Measurements from ENCODE around the gene KCNC4. TPM values are rescaled to one million over a fixed set of nuclear protein-coding genes. Genes with fewer than 3 reads are reported as not detected.

The KCNC4 gene
- total RNA-seq, 1 donor from 2014 or later, result 7.5 TPM

GRCh38 chr1:110211496-110212168 is 1.5 kb downstream of the KCNC4 start:
- no peak for DNase-seq (ENCODE audit: low read depth, low spot score)

- DNase-seq (ENCODE audit: low read depth, low spot score), result no peak
Observed at GRCh38 chr1:110212169-110213142, 2.3 kb downstream of the KCNC4 start.

DNA sequence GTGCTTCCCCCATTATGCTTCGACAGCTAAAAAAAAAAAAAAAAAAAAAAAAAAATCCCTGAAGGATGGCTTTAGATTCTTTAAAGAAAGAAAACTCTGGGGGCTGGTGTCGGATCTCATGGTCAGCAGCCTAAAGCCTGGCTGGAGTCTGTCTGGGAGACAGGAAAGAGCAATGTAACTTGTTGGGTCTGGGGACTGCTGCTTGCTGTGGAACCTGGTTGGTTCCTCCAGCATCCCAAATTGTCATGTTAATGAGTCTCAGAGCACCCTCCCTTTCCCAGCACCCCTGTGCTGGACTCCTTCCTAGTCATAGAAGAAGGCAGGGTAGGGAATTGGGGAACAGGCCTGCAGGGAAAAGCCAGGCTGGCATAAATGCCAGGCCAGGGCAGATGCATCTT is 3.0 kb downstream of the KCNC4 start:
- DNase-seq (ENCODE audit: low read depth, low spot score), result no peak

DNA sequence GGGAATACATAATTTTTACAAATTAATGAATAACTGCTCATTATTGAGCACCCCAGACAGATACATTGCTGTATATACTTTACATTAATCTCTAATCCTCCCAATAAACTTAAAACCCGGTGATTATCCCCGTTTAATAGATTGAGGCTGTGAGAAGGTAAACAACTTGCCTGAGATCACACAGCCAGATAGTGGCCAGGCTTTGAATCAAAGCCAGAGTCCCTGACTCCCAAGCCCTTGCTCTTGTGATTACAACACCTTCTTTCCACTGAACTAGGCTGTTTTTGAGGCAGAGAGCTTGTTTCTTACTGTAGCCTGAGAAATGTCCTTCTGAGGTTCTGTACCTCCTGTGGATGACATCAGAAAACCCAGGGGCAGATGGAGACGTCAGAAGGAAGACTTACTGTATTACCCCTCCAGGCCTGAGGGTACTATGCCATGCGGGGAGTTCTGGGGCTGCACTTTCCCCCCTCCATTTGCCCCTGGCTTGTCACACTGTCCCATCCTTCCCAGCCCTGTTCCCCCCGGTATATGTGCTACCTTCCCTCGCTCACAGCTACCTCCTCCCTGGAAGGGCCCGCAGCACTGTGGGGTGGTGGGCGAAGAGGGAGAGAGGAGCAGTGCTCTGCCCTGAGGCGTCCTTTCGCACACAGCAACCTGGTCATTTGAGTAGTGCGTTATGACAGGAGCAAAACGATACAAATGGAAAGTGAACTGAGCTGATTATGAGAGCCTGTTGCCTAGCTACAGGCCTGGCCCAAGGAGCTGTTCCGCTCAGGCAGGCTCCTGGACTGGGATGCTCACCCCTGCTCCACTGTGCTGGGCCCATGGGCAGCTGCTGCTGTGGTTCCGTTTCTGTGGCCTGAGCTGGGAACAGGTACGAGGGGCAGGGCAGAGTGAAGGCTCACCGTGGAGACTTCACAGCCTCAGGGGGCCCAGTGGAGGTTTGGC is 4.6 kb downstream of the KCNC4 start:
- no peak for DNase-seq (ENCODE audit: low read depth, low spot score)

DNA sequence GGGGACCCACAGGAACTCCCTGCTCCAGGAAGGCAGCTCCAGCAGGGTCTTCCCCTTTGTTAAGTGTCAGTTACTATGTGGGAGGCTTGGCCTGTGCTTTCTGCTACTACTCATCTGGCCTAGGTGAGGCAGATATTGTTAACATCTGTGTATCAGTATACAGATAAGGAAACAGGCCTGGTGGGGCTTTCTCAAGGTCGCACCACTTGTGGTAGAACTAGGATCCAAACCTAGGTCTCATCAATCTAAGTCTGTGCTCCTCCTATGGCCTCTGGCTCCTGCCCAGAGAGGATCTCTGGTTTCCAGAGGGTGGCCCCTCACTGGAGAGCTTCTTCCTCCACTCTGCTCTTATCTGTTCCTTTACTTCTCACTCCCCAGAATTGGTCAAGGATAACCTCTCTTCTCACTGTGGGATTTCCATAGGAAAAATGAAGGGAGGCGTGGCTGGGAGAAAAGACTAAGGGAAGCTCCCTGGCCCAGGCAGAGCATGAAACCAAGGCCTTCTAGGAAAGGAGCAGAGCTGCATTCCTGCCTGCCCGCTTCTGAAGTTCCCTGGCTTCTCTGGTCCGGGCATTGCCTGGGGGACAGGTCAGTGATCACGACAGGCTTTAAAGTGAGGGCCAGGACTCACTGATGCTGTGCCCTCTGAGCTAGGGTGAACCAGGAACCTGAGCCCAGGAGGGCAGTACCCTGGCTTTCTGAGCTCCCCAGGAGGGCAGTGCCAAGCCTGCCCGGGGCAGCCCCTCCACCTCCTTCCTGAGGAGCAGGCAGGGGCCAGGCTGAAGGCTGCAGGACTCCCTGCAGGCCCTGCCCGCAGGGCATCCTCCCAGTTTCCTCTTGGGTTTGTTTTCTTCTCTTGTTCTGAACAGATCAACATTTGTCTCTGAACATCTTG is 5.8 kb downstream of the KCNC4 start:
- no peak for DNase-seq (ENCODE audit: low read depth, low spot score)

DNA sequence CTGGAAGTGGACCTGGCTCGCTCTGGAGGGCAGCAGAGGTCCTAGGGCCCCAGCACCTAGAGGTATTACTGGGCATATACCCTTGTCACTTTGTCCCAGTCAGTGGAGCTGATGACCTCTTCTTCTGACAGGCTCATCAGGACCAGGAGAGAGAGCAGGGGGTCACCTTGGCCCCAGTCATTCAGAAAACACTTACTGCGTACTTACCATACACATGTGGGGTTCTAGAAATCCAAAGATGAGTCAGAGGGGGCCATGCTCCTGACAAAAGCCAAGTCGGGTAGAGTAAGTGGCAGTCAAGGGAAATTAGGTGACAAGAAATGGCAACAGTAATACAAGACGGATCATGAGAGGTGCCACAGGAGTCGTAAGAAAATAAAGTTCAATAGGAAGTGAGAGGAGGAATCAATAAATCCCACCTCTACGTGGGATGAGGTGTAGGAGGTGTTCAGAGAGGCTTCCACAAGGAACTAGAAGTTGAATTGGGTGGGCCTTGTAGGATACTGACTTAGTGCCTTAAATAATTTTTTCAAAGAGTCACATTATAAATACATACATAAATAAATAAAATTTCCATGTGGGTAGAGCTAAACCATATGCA is 6.8 kb downstream of the KCNC4 start:
- no peak for DNase-seq (ENCODE audit: low read depth, low spot score)

GRCh38 chr1:110218137-110218536 is 8.0 kb downstream of the KCNC4 start:
- DNase-seq (ENCODE audit: low read depth, low spot score), result no peak

- no peak for DNase-seq (ENCODE audit: low read depth, low spot score)
Observed at GRCh38 chr1:110218739-110219138, 8.6 kb downstream of the KCNC4 start.

DNA sequence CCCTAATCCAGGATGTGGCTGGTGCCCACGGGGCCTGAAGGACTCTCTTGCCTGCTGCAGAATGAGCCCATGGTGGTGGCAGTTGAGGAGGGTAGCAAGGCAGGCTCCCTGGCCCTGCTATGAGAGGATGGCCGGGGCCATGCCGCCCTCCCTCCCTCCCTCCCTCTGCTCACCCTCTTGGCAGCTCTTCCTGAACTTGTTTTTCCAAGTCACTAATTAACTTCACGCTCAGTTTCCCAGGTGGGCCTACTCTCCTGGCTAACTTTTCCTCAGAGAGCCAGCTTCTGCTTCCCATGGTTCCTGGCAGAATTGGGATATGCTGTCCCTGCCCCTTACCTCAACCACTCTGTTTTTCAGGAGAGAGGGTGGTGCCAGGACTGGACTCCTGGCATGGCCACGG is 10.2 kb downstream of the KCNC4 start:
- no peak for DNase-seq (ENCODE audit: low read depth, low spot score)

DNA sequence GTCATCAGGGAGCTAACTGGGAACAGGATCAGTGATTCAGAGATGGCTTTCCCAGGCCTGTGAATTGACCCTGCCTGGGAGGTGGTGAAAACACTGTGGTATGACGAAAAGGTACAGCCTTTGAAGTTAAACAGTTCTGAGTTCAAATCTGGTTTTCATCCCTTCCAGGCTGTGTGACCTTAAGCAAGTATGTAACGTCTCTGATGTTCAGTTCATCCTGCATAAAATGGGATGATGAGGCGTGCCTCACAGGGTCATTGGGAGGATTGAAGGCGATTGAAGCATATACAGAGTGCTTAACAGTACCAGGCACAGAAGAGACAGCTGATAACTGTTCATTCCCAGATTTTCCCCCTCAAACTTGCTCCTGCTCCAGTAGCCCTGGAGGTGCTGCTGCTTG is 11.0 kb downstream of the KCNC4 start:
- no peak for DNase-seq (ENCODE audit: low read depth, low spot score)

- DNase-seq (ENCODE audit: low read depth, low spot score), result no peak
Observed at GRCh38 chr1:110223127-110223526, 13.0 kb downstream of the KCNC4 start.

GRCh38 chr1:110223581-110223980 is 13.5 kb downstream of the KCNC4 start:
- no peak for DNase-seq (ENCODE audit: low read depth, low spot score)

DNA sequence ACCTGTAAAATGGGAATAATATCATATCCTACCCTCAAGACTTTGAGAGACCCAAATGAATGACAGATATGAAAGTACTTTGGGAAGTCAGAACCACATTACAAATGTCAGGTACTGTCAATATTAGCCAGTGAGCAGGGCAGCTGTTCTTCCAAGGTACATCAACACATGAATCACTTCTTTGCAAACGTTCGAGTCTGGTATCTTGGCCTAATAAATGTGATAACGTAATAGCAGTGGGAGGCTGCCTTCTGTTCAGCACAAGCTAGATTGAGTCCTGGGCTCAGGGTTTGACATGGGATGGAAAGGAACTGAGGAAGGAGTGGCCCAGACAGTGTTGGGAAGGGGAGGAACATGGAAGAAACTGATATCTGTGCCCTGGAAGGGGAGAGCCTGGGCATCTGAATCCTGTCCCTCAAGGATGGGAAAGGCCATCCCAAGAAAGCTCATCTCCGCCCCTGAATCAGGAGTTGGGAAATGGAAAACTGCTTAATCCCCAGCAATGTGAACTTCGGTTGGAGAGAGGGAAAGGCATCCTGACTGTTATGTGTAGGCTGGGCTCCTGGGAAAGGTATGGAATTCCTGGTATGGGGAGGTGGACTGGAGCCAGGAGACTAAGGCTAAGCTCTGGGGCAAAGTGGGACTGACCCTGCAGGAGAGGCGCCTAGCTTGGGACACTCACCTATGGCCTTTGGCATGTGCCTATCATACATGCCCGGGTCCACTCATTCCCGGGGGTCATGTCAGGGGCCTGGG is 14.3 kb downstream of the KCNC4 start:
- DNase-seq (ENCODE audit: low read depth, low spot score), result no peak

GRCh38 chr1:110225212-110225611 is 15.1 kb downstream of the KCNC4 start:
- DNase-seq (ENCODE audit: low read depth, low spot score), result no peak

GRCh38 chr1:110225756-110226404 is 15.8 kb downstream of the KCNC4 start:
- DNase-seq (ENCODE audit: low read depth, low spot score), result no peak

- no peak for DNase-seq (ENCODE audit: low read depth, low spot score)
Observed at GRCh38 chr1:110227774-110228173, 17.7 kb downstream of the KCNC4 start.

GRCh38 chr1:110228381-110228780 is 18.3 kb downstream of the KCNC4 start:
- DNase-seq (ENCODE audit: low read depth, low spot score), result no peak

GRCh38 chr1:110228869-110229268 is 18.8 kb downstream of the KCNC4 start:
- DNase-seq (ENCODE audit: low read depth, low spot score), result no peak

Data from pulmonary artery endothelial cell (primary cell).